ENCODE data around the gene SLC25A3.
"Not testable (repeated sequence)": the region's sequence is repeated elsewhere in the genome, so short reads cannot be mapped to it uniquely, and the experiment has no call there.

SLC25A3 gene

GRCh38 chr12:98593351-98594049, at the start of gene SLC25A3:
SLC25A3 (plus strand) TSS chr12:98593686; CDS start chr12:98593979, 293 bp downstream.
- DNase-seq = peak; percentile 96

GRCh38 chr12:98543701-98544100, 49.8 kb upstream of the SLC25A3 start:
- no peak for DNase-seq

- no peak for DNase-seq
These were observed 48.7 kb upstream of the SLC25A3 start for GRCh38 chr12:98544751-98545150.

- DNase-seq = no peak
These were observed 43.9 kb upstream of the SLC25A3 start for GRCh38 chr12:98549371-98550110.

GRCh38 chr12:98551787-98552186, 41.7 kb upstream of the SLC25A3 start:
- DNase-seq = no peak

GRCh38 chr12:98558097-98558496, 35.4 kb upstream of the SLC25A3 start:
- not testable (repeated sequence) for DNase-seq

DNA sequence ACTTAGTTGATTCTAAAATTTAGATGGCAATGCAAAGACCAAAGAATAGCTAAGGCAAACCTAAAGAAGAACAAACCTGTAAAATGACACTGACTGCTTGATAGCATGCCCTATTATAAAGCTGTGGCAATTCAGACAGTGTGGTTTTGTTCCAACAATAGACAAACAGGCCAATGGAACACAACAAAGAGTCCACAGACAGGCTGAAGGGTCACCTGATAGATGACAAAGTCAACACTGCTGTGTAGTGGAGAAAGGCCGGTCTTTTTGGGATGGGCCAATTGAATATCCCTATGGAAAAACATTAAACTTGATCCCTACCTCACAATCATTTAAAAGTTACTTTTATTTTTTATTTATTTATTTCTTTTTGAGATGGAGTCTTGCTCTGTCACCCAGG, 33.8 kb upstream of the SLC25A3 start:
- DNase-seq = no peak

DNA sequence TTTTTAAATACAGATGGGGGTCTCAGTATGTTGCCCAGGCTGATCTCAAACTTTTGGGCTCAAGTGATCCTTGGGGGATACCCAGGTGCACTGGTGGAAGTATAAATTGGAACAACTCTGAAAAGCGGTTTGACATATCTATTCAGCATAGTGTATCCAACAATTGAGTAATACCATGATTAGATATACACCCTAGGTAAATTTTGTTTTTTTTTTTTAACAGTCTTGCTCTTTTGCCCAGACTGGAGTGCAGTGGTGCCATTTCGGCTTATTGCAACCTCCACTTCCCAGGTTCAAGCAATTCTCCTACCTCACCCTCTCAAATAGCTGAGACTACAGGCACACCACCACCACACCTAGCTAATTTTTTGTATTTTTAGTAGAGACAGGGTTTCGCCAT, 31.6 kb upstream of the SLC25A3 start:
- no peak for DNase-seq

- no peak for DNase-seq
These were observed 21.5 kb upstream of the SLC25A3 start for GRCh38 chr12:98572010-98572409.

DNA sequence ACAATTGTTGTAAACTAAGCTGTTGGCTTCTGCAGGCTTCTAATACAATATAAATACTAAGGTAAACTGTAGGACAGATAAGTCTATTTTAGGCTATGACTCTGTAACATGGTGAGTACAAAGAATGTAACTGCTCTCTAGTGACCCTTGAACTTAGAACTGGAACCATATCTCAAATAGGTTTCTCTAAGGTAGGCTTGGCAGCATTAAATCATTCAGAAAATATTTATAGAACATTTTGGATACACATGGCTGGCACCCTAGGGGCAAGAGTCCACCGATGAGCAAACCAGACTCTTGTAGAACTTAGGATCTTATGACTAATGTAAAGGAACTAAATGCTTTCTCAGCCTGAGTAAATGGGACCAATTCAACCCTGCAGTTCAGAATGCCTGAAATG, 19.4 kb upstream of the SLC25A3 start:
- DNase-seq = no peak

DNA sequence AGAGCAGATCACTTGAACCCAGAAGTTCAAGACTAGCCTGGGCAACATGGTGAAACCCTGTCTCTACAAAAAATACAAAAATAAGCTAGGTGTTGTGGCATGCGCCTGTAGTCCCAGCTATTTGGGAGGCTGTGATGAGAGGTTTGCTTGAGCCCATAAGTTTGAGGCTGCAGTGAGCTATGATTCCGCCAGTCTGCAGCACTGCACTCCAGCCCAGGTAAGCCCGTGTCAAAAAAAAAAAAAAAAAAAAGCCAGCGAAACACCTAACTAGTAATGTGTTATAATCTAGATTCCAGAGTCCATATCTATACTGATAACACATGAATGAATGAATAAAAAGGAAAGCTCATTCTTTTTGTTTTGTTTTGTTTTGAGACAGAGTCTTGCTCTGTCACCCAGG, 18.5 kb upstream of the SLC25A3 start:
- no peak for DNase-seq

- DNase-seq = not testable (repeated sequence)
These were observed 16.7 kb upstream of the SLC25A3 start for GRCh38 chr12:98576795-98577194.

- no peak for DNase-seq
These were observed 15.1 kb upstream of the SLC25A3 start for GRCh38 chr12:98578392-98578791.

GRCh38 chr12:98578821-98579220, 14.7 kb upstream of the SLC25A3 start:
- DNase-seq = no peak

- no peak for DNase-seq
These were observed 14.1 kb upstream of the SLC25A3 start for GRCh38 chr12:98579347-98579746.

DNA sequence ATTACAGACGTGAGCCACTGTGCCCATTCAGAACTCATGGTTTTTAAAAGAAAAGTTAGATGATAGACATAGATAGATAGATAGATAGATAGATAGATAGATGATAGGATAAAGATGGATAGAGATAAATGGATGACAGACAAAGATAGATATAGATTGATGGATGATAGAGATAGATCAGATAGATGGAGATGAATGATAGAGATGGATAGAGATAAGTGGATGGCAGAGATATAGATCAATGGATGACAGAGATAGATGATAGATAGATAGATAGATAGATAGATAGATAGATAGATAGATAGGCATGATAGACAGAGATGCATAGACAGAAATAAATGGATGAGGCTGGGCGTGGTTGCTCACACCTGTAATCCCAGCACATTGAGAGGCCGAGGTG, 13.7 kb upstream of the SLC25A3 start:
- no peak for DNase-seq

GRCh38 chr12:98580695-98581094, 12.8 kb upstream of the SLC25A3 start:
- DNase-seq = no peak

DNA sequence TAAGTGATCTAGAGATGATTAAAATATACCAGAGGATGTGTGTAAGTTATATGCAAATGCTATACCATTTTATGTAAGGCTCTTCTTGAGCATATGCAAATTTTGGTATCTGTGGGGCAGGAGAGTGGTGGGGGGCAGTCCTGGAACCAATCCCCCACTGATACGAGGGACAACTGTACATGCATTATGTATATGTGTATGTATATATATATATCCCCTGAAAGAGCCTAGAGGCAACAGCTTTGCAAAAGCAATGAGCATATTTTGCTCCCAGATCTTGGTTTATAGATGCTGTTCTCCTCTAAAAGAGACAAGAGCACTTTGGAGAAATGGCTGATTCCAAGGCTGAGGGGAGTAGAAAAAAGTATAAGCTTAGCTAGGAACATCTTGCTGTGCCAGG, 12.4 kb upstream of the SLC25A3 start:
- DNase-seq = no peak

DNA sequence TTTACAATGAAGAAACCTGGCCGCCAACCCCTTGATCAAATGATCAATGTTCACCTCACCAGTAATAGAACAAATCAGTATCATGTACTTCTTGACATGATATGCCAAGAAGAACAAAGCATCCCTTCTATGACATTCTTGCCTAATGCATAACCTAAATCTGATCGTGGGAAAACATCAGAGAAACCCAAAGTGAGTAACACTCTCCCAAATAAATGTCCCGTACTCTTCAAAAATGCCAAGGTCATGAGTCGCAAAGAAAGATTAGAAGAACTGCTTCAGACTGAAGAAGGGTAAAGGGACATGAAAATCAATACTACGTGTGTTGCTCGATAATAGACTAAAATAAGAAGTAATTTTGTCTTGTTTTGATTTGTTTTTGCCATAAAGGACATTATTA, 11.4 kb upstream of the SLC25A3 start:
- DNase-seq = no peak

- no peak for DNase-seq
These were observed 6.4 kb upstream of the SLC25A3 start for GRCh38 chr12:98587084-98587483.

GRCh38 chr12:98591209-98591608, 2.3 kb upstream of the SLC25A3 start:
- DNase-seq = no peak

- no peak for DNase-seq
These were observed 612 bp upstream of the SLC25A3 start for GRCh38 chr12:98592825-98593322.

- no peak for DNase-seq
These were observed 757 bp downstream of the SLC25A3 start for GRCh38 chr12:98594050-98594835.
